SK-N-MC (cell line): Measurements from ENCODE around the gene MED13L.

Experiments used
- EZH2 ChIP-seq: fragments of 200-600 bp; sonication (generic); IDR thresholded peaks from one replicate; pipeline ENCODE4 v1.6.1; 2017; ENCODE audit warnings: antibody characterized with exemption
- POLR2AphosphoS5 ChIP-seq: IDR thresholded peaks from 2 replicates; pipeline ENCODE4 v1.6.1; 2012; ENCODE audit warnings: mild to moderate bottlenecking, low read depth, low read length, borderline replicate concordance

- TF ChIP-seq EZH2 (no peak), POLR2AphosphoS5 (no peak)
These were observed 237.1 kb downstream of the MED13L start for GRCh38 chr12:116040402-116040801.
